ENCODE data around the gene ZNF175. TPM values are rescaled to one million over a fixed set of nuclear protein-coding genes. Genes with fewer than 3 reads are reported as not detected.

ZNF175 gene
- polyA plus RNA-seq, 1 of the 3 experiments (the other 2 are of a cell fraction): 3.1 TPM

DNA sequence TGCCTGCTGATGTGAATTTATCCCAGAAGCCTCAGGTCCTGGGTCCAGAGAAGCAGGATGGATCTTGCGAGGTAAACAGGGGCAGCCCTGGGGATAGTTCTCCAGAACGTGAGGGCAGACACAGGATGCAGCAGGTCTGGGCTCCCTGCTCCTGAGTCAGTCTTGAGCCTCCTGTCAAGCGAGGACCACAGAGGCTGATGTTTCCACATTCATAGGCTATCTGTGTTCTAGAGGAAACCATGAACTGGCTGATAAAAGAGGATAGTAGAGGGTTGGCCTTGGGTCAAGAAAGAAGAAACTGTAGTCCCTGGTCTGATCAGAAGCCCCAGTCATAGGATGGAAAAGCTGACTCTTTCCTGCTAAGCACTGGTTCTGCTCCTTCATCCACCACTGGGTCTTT, 2.2 kb downstream of the ZNF175 start:
- 79% methylated on average over 3 of the region's 3 CpGs for WGBS (ENCODE audit: low lambda C conversion rate)
- TF ChIP-seq NFIC (IDR thresholded peaks at IDR 0.05; ENCODE audit: borderline replicate concordance) (no peak), YY1 (IDR thresholded peaks at IDR 0.05; ENCODE audit: low read depth) (no peak), TEAD4 (IDR thresholded peaks at IDR 0.05; ENCODE audit: borderline replicate concordance, insufficient read depth) (no peak), EP300 (IDR thresholded peaks at IDR 0.05; ENCODE audit: borderline replicate concordance in 1 of 2, low read depth in 1 of 2, low read length in 1 of 2) (no peak), FOXM1 (IDR thresholded peaks at IDR 0.05; ENCODE audit: low read depth) (no peak)
- TF ChIP-seq, protein P1, sequence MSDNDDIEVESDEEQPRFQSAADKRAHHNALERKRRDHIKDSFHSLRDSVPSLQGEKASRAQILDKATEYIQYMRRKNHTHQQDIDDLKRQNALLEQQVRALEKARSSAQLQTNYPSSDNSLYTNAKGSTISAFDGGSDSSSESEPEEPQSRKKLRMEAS (IDR thresholded peaks at IDR 0.05; ENCODE audit: low read depth): no peak
- Histone ChIP-seq H3K4me3 (ENCODE audit: low read depth in 2 of 2, low read length in 1 of 2) (0 out of 4 replicates have a peak overlapping the region, but pooled peaks of 1 of the 2 experiments have one; percentile 24), H2AFZ (ENCODE audit: low read depth) (no peak overlapping the region), H3K36me3 (replicated peaks in 1 of 2; ENCODE audit: control insufficient read depth in 1 of 2, insufficient read depth in 2 of 2, low read length in 1 of 2) (peaks cover 33 to 37% of the 10 kb centered on the region in 2 experiments), H3K9ac (peak overlapping the region; percentile 28; the same call in 1 of the 2 replicates), H3K9me2 (no peaks in the 10 kb centered on the region), H3F3A (replicated peaks; ENCODE audit: insufficient read depth) (peaks cover 18% of the 10 kb centered on the region), H4K20me1 (ENCODE audit: insufficient read depth) (no peaks in the 10 kb centered on the region), H3K4me2 (peak overlapping the region; percentile 88), H3K27me3 (ENCODE audit: insufficient read depth) (no peaks in the 10 kb centered on the region), H3K27ac (ENCODE audit: low read depth in 2 of 2, low read length in 1 of 2) (peak overlapping the region in 1 of 2 experiments; percentile 53; a peak in 2 of 4 replicates), H3K79me2 (ENCODE audit: insufficient read depth) (peaks cover 62% of the 10 kb centered on the region), H3K9me3 (no peaks in the 10 kb centered on the region; the same call in 1 of the 2 replicates), H3K4me1 (ENCODE audit: control insufficient read depth in 1 of 2, insufficient read depth in 2 of 2, low read depth in 1 of 2, low read length in 1 of 2) (peaks cover 0 to 13% of the 10 kb centered on the region in 2 experiments; a peak in 2 of 4 replicates)
- CTCF ChIA-PET: no interaction called here
- POLR2A ChIA-PET: no interaction called here
- no peak for DNase-seq

DNA sequence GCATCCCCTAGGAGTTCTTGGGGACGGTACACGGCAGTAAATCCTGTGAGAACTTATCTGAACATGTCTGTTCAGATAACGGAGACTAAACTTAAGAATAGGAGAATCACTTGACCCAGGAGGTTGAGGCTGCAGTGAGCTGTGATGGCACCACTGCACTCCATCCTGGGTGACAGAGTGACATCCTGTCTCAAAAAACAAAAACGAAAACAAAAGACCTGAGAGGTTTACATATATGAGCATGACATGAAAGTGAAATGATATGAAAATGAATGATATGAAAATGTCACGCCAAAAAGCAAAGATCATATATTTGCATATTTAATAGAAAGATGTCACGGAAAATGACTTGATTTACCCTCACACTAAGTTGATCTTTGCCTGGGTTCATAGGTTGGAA, 5.8 kb downstream of the ZNF175 start:
- Histone ChIP-seq H3K27me3 (ENCODE audit: insufficient read depth) (no peaks in the 10 kb centered on the region), H3K79me2 (ENCODE audit: insufficient read depth) (peaks cover 67% of the 10 kb centered on the region), H3K9me3 (no peaks in the 10 kb centered on the region), H3K4me1 (ENCODE audit: control insufficient read depth in 1 of 2, insufficient read depth in 2 of 2, low read depth in 1 of 2, low read length in 1 of 2) (peaks cover 0 to 9% of the 10 kb centered on the region in 2 experiments; a peak in 2 of 4 replicates), H3K9ac (no peak overlapping the region), H3F3A (replicated peaks; ENCODE audit: insufficient read depth) (peaks cover 13% of the 10 kb centered on the region), H4K20me1 (ENCODE audit: insufficient read depth) (no peaks in the 10 kb centered on the region; the same call in 1 of the 2 replicates), H3K27ac (ENCODE audit: low read depth in 2 of 2, low read length in 1 of 2) (no peak overlapping the region), H2AFZ (ENCODE audit: low read depth) (no peak overlapping the region), H3K9me2 (no peaks in the 10 kb centered on the region), H3K4me3 (ENCODE audit: low read depth in 2 of 2, low read length in 1 of 2) (no peak overlapping the region), H3K4me2 (no peak overlapping the region), H3K36me3 (replicated peaks in 1 of 2; ENCODE audit: control insufficient read depth in 1 of 2, insufficient read depth in 2 of 2, low read length in 1 of 2) (peaks cover 57 to 64% of the 10 kb centered on the region in 2 experiments)
- POLR2A ChIA-PET: no interaction called here
- TF ChIP-seq REST (IDR thresholded peaks at IDR 0.05; ENCODE audit: low read depth, low read length): no peak
- TF ChIP-seq RCOR1 (IDR thresholded peaks at IDR 0.05; ENCODE audit: low read length): no peak
- TF ChIP-seq FOXJ3 (CRISPR knock-in tag; IDR thresholded peaks at IDR 0.05): no peak
- no peak for TF ChIP-seq USF2 (IDR thresholded peaks at IDR 0.05; ENCODE audit: borderline replicate concordance, low read depth, low read length)
- no peak for TF ChIP-seq FOSL2 (IDR thresholded peaks at IDR 0.05; ENCODE audit: borderline replicate concordance, low read depth)
- no peak for TF ChIP-seq PBX3 (IDR thresholded peaks at IDR 0.05)
- no peak for TF ChIP-seq MXI1 (IDR thresholded peaks at IDR 0.05; ENCODE audit: low read depth, low read length)
- no peak for TF ChIP-seq NFIC (IDR thresholded peaks at IDR 0.05; ENCODE audit: borderline replicate concordance)
- CTCF ChIA-PET: interaction anchor here (1.1 kb wide), 1 partner anchor 84 kb away, joined by 3 read pairs; no protein-coding TSS in a partner anchor
- WGBS (ENCODE audit: low lambda C conversion rate): 96% methylated on average over 6 of the region's 6 CpGs
- no peak for DNase-seq

Data from SK-N-SH (cell line).